ENCODE measurements around the gene POU2F1. TPM values are rescaled to one million over a fixed set of nuclear protein-coding genes. Genes with fewer than 3 reads are reported as not detected.

POU2F1 gene
- total and polyA plus RNA-seq, 5 donors from 2014 or later: 5.2 to 35.3 (median 10.0) TPM

GRCh38 chr1:167342846-167343245 is 122.2 kb downstream of the POU2F1 start:
- ATAC-seq (ENCODE audit: low read depth in 2 of 2) (no peak), DNase-seq (peak in 2 of 3 donors; percentile 8 to 26)
- H3K27me3 Mint-ChIP-seq: no peaks in the 10 kb centered on the region
- H3K27ac Mint-ChIP-seq: peak overlapping the region in 1 of 3 donors; percentile 39
- H3K36me3 Mint-ChIP-seq: peaks cover 40% of the 10 kb centered on the region
- H3K4me1 Mint-ChIP-seq: peaks cover 4 to 12% (median 8%) of the 10 kb centered on the region in 4 donors
- Histone ChIP-seq H3K4me3 (ENCODE audit: low read depth, low read length) (no peak overlapping the region), H3K4me1 (ENCODE audit: control insufficient read depth, insufficient read depth, low read length, poor library complexity, severe bottlenecking) (peaks cover 3% of the 10 kb centered on the region), H3K27ac (ENCODE audit: insufficient read depth, low read length, poor library complexity, severe bottlenecking) (no peak overlapping the region), H3K9me3 (ENCODE audit: control insufficient read depth in 2 of 2, low read length in 2 of 2) (no peaks in the 10 kb centered on the region), H3K36me3 (ENCODE audit: control insufficient read depth, insufficient read depth, low read length) (peaks cover 4% of the 10 kb centered on the region), H3K27me3 (ENCODE audit: control insufficient read depth, insufficient read depth, low read length) (no peaks in the 10 kb centered on the region)
- no peak overlapping the region for H3K4me3 Mint-ChIP-seq
- H3K9me3 Mint-ChIP-seq: peaks cover 0 to 3% (median 0%) of the 10 kb centered on the region in 7 donors

GRCh38 chr1:167344112-167344511 is 123.4 kb downstream of the POU2F1 start:
- Mint-ChIP-seq H3K36me3 (peaks cover 31% of the 10 kb centered on the region), H3K4me3 (no peak overlapping the region), H3K27ac (no peak overlapping the region), H3K4me1 (peaks cover 0 to 12% (median 8%) of the 10 kb centered on the region in 4 donors), H3K27me3 (no peaks in the 10 kb centered on the region), H3K9me3 (peaks cover 0 to under 1% (median 0%) of the 10 kb centered on the region in 7 donors)
- no peak for DNase-seq
- no peak overlapping the region for H3K27ac ChIP-seq (ENCODE audit: insufficient read depth, low read length, poor library complexity, severe bottlenecking)
- ATAC-seq (ENCODE audit: low read depth in 2 of 2): no peak
- peaks cover 3% of the 10 kb centered on the region for H3K4me1 ChIP-seq (ENCODE audit: control insufficient read depth, insufficient read depth, low read length, poor library complexity, severe bottlenecking)
- no peaks in the 10 kb centered on the region for H3K36me3 ChIP-seq (ENCODE audit: control insufficient read depth, insufficient read depth, low read length)
- no peak overlapping the region for H3K4me3 ChIP-seq (ENCODE audit: low read depth, low read length)
- no peaks in the 10 kb centered on the region for H3K27me3 ChIP-seq (ENCODE audit: control insufficient read depth, insufficient read depth, low read length)
- H3K9me3 ChIP-seq (ENCODE audit: control insufficient read depth in 2 of 2, low read length in 2 of 2): no peaks in the 10 kb centered on the region

GRCh38 chr1:167344615-167345385 is 124.1 kb downstream of the POU2F1 start:
- Histone ChIP-seq H3K36me3 (ENCODE audit: control insufficient read depth, insufficient read depth, low read length) (no peaks in the 10 kb centered on the region), H3K27me3 (ENCODE audit: control insufficient read depth, insufficient read depth, low read length) (no peaks in the 10 kb centered on the region), H3K4me3 (ENCODE audit: low read depth, low read length) (no peak overlapping the region), H3K4me1 (ENCODE audit: control insufficient read depth, insufficient read depth, low read length, poor library complexity, severe bottlenecking) (peaks cover 3% of the 10 kb centered on the region), H3K9me3 (ENCODE audit: control insufficient read depth in 2 of 2, low read length in 2 of 2) (no peaks in the 10 kb centered on the region), H3K27ac (ENCODE audit: insufficient read depth, low read length, poor library complexity, severe bottlenecking) (no peak overlapping the region)
- Mint-ChIP-seq H3K27me3 (no peaks in the 10 kb centered on the region), H3K9me3 (no peaks in the 10 kb centered on the region), H3K4me1 (peaks cover 0 to 11% (median 8%) of the 10 kb centered on the region in 4 donors), H3K4me3 (no peak overlapping the region), H3K27ac (peak overlapping the region in 1 of 3 donors; percentile 58), H3K36me3 (peaks cover 29% of the 10 kb centered on the region)
- no peak for ATAC-seq (ENCODE audit: low read depth in 2 of 2)
- no peak for DNase-seq

GRCh38 chr1:167345386-167345733 is 124.7 kb downstream of the POU2F1 start:
- peaks cover 29% of the 10 kb centered on the region for H3K36me3 Mint-ChIP-seq
- H3K27me3 Mint-ChIP-seq: no peaks in the 10 kb centered on the region
- H3K27ac Mint-ChIP-seq: peak overlapping the region in 1 of 3 donors; percentile 58

GRCh38 chr1:167357305-167357704 is 136.6 kb downstream of the POU2F1 start:
- H3K4me1 ChIP-seq (ENCODE audit: control insufficient read depth, insufficient read depth, low read length, poor library complexity, severe bottlenecking): no peaks in the 10 kb centered on the region
- no peak for ATAC-seq (ENCODE audit: low read depth in 2 of 2)
- Mint-ChIP-seq H3K27me3 (no peaks in the 10 kb centered on the region), H3K9me3 (peaks cover 0 to 3% (median 0%) of the 10 kb centered on the region in 7 donors), H3K4me3 (no peak overlapping the region), H3K4me1 (peaks cover 8 to 40% (median 24%) of the 10 kb centered on the region in 4 donors), H3K27ac (no peak overlapping the region), H3K36me3 (peaks cover 3% of the 10 kb centered on the region)
- no peak overlapping the region for H3K4me3 ChIP-seq (ENCODE audit: low read depth, low read length)
- no peak for DNase-seq
- no peaks in the 10 kb centered on the region for H3K9me3 ChIP-seq (ENCODE audit: control insufficient read depth in 2 of 2, low read length in 2 of 2)
- no peaks in the 10 kb centered on the region for H3K27me3 ChIP-seq (ENCODE audit: control insufficient read depth, insufficient read depth, low read length)
- H3K36me3 ChIP-seq (ENCODE audit: control insufficient read depth, insufficient read depth, low read length): no peaks in the 10 kb centered on the region
- H3K27ac ChIP-seq (ENCODE audit: insufficient read depth, low read length, poor library complexity, severe bottlenecking): no peak overlapping the region

More at GRCh38 chr1:167345386-167345733, 124.7 kb downstream of the POU2F1 start:
- Histone ChIP-seq H3K27me3 (ENCODE audit: control insufficient read depth, insufficient read depth, low read length) (no peaks in the 10 kb centered on the region), H3K4me1 (ENCODE audit: control insufficient read depth, insufficient read depth, low read length, poor library complexity, severe bottlenecking) (peaks cover 3% of the 10 kb centered on the region), H3K4me3 (ENCODE audit: low read depth, low read length) (no peak overlapping the region), H3K36me3 (ENCODE audit: control insufficient read depth, insufficient read depth, low read length) (no peaks in the 10 kb centered on the region), H3K27ac (ENCODE audit: insufficient read depth, low read length, poor library complexity, severe bottlenecking) (no peak overlapping the region), H3K9me3 (ENCODE audit: control insufficient read depth in 2 of 2, low read length in 2 of 2) (no peaks in the 10 kb centered on the region)
- Mint-ChIP-seq H3K4me3 (no peak overlapping the region), H3K4me1 (peaks cover 0 to 11% (median 8%) of the 10 kb centered on the region in 4 donors), H3K9me3 (no peaks in the 10 kb centered on the region)
- ATAC-seq (ENCODE audit: low read depth in 2 of 2): no peak
- DNase-seq: no peak

GRCh38 chr1:167359295-167359694 is 138.6 kb downstream of the POU2F1 start:
- Histone ChIP-seq H3K36me3 (ENCODE audit: control insufficient read depth, insufficient read depth, low read length) (no peaks in the 10 kb centered on the region), H3K9me3 (ENCODE audit: control insufficient read depth in 2 of 2, low read length in 2 of 2) (no peaks in the 10 kb centered on the region), H3K27ac (ENCODE audit: insufficient read depth, low read length, poor library complexity, severe bottlenecking) (no peak overlapping the region), H3K27me3 (ENCODE audit: control insufficient read depth, insufficient read depth, low read length) (no peaks in the 10 kb centered on the region), H3K4me1 (ENCODE audit: control insufficient read depth, insufficient read depth, low read length, poor library complexity, severe bottlenecking) (no peaks in the 10 kb centered on the region), H3K4me3 (ENCODE audit: low read depth, low read length) (no peak overlapping the region)
- peaks cover 3% of the 10 kb centered on the region for H3K36me3 Mint-ChIP-seq
- DNase-seq (no peak), ATAC-seq (ENCODE audit: low read depth in 2 of 2) (no peak)
- H3K27me3 Mint-ChIP-seq: no peaks in the 10 kb centered on the region
- peaks cover 0 to 3% (median 0%) of the 10 kb centered on the region in 7 donors for H3K9me3 Mint-ChIP-seq
- no peak overlapping the region for H3K27ac Mint-ChIP-seq
- peaks cover 8 to 26% (median 20%) of the 10 kb centered on the region in 4 donors for H3K4me1 Mint-ChIP-seq
- no peak overlapping the region for H3K4me3 Mint-ChIP-seq

GRCh38 chr1:167360120-167360519 is 139.4 kb downstream of the POU2F1 start:
- Histone ChIP-seq H3K4me3 (ENCODE audit: low read depth, low read length) (no peak overlapping the region), H3K9me3 (ENCODE audit: control insufficient read depth in 2 of 2, low read length in 2 of 2) (no peaks in the 10 kb centered on the region), H3K27ac (ENCODE audit: insufficient read depth, low read length, poor library complexity, severe bottlenecking) (no peak overlapping the region), H3K4me1 (ENCODE audit: control insufficient read depth, insufficient read depth, low read length, poor library complexity, severe bottlenecking) (no peaks in the 10 kb centered on the region), H3K27me3 (ENCODE audit: control insufficient read depth, insufficient read depth, low read length) (no peaks in the 10 kb centered on the region), H3K36me3 (ENCODE audit: control insufficient read depth, insufficient read depth, low read length) (no peaks in the 10 kb centered on the region)
- Mint-ChIP-seq H3K36me3 (peaks cover 2% of the 10 kb centered on the region), H3K9me3 (peaks cover 0 to 3% (median 0%) of the 10 kb centered on the region in 7 donors), H3K27ac (no peak overlapping the region), H3K4me3 (no peak overlapping the region), H3K27me3 (no peaks in the 10 kb centered on the region), H3K4me1 (peaks cover 8 to 26% (median 19%) of the 10 kb centered on the region in 4 donors)
- no peak for DNase-seq
- no peak for ATAC-seq (ENCODE audit: low read depth in 2 of 2)

GRCh38 chr1:167362638-167363037 is 142.0 kb downstream of the POU2F1 start:
- Mint-ChIP-seq H3K4me1 (peaks cover 8 to 26% (median 19%) of the 10 kb centered on the region in 4 donors), H3K9me3 (peaks cover 0 to 3% (median 0%) of the 10 kb centered on the region in 7 donors), H3K27ac (no peak overlapping the region), H3K4me3 (no peak overlapping the region), H3K27me3 (no peaks in the 10 kb centered on the region), H3K36me3 (peaks cover 7% of the 10 kb centered on the region)
- H3K4me3 ChIP-seq (ENCODE audit: low read depth, low read length): no peak overlapping the region
- ATAC-seq (ENCODE audit: low read depth in 2 of 2): no peak
- H3K4me1 ChIP-seq (ENCODE audit: control insufficient read depth, insufficient read depth, low read length, poor library complexity, severe bottlenecking): no peaks in the 10 kb centered on the region
- no peak overlapping the region for H3K27ac ChIP-seq (ENCODE audit: insufficient read depth, low read length, poor library complexity, severe bottlenecking)
- no peaks in the 10 kb centered on the region for H3K27me3 ChIP-seq (ENCODE audit: control insufficient read depth, insufficient read depth, low read length)
- no peaks in the 10 kb centered on the region for H3K9me3 ChIP-seq (ENCODE audit: control insufficient read depth in 2 of 2, low read length in 2 of 2)
- DNase-seq: no peak
- H3K36me3 ChIP-seq (ENCODE audit: control insufficient read depth, insufficient read depth, low read length): peaks cover 9% of the 10 kb centered on the region

All from CD4-positive, CD25-positive, alpha-beta regulatory T cell (primary cell).